Mucosa of rectum (tissue), 2 donors: ENCODE data around the gene NRXN3.

Experiments used
- H3K27ac ChIP-seq, 2 donors: one replicate each; pipeline ENCODE4 v1.7.0; 2013; ENCODE audit warnings: inconsistent platforms in 2 of 2, low read depth in 2 of 2, low read length in 2 of 2
- H3K27me3 ChIP-seq, 2 donors: one replicate each; pipeline ENCODE4 v1.7.0; 2013; ENCODE audit warnings: low read length in 2 of 2; ENCODE audit not compliant: control insufficient read depth in 2 of 2, insufficient read depth in 2 of 2
- H3K36me3 ChIP-seq, 2 donors: one replicate each; pipeline ENCODE4 v1.7.0; 2013; ENCODE audit warnings: low read length in 2 of 2; ENCODE audit not compliant: control insufficient read depth in 2 of 2, insufficient read depth in 2 of 2
- H3K4me1 ChIP-seq, 2 donors: one replicate each; pipeline ENCODE4 v1.7.0; 2013; ENCODE audit warnings: low read length in 2 of 2, mild to moderate bottlenecking in 1 of 2; ENCODE audit not compliant: control insufficient read depth in 2 of 2, insufficient read depth in 2 of 2
- H3K4me3 ChIP-seq, 2 donors: one replicate each; pipeline ENCODE4 v1.7.0; 2013; ENCODE audit warnings: low read length in 2 of 2
- H3K9ac ChIP-seq, 2 donors: one replicate each; pipeline ENCODE4 v1.7.0; 2013; ENCODE audit warnings: low read length in 2 of 2, low read depth in 1 of 2, mild to moderate bottlenecking in 1 of 2
- H3K9me3 ChIP-seq, 2 donors: one replicate each; pipeline ENCODE4 v1.7.0; 2013; ENCODE audit warnings: low read length in 2 of 2; ENCODE audit not compliant: control insufficient read depth in 2 of 2
- donor health status: healthy.
- donor health status: Normal muscosa, but diverticular disease.

NRXN3 gene

DNA sequence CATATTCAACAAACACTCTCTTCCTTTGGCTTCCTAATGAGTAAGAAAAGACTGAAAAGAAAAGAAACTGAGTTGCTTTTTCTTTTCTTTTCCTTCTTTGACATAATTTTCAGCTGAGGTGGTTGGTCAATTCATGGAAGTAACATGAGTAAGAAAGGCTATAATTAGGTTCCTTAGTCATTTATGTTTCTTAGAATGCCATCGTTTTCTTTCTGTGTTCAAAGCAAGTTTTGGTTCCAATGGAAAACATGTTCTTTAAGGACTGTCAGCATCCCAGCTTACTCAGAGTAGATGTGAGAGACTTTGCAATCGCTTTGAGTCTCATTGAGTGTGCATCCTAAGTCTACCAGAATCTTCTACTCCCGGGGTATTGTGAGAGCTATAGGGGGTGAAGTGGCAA, 1158.7 kb downstream of the NRXN3 start:
- H3K27ac ChIP-seq = no peak overlapping the region
- H3K9me3 ChIP-seq = no peaks in the 10 kb centered on the region
- H3K9ac ChIP-seq = no peak overlapping the region
- no peak overlapping the region for H3K4me3 ChIP-seq
- H3K27me3 ChIP-seq = no peaks in the 10 kb centered on the region
- no peaks in the 10 kb centered on the region for H3K4me1 ChIP-seq
- H3K36me3 ChIP-seq = no peaks in the 10 kb centered on the region

DNA sequence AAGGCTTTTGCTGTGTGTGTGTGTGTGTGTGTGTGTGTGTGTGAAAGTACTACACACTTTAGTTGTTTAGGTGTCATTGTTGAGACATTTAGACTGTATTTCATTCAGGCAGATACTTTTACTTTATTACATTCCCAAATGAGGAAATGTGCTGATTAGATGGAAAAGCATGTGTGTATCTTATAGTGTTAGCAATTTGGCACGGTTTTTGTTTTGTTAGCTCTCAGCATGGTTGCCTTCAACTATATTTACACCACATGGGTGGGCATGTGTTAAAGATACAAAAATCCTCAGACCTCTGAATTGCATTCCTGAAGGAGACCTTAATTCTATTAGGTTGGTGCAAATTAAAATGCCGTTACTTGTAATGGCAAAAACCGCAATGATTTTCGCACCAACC, 1161.7 kb downstream of the NRXN3 start:
- no peaks in the 10 kb centered on the region for H3K36me3 ChIP-seq
- H3K9me3 ChIP-seq = no peaks in the 10 kb centered on the region
- no peak overlapping the region for H3K4me3 ChIP-seq
- H3K27ac ChIP-seq = no peak overlapping the region
- no peaks in the 10 kb centered on the region for H3K27me3 ChIP-seq
- H3K4me1 ChIP-seq = no peaks in the 10 kb centered on the region
- no peak overlapping the region for H3K9ac ChIP-seq

DNA sequence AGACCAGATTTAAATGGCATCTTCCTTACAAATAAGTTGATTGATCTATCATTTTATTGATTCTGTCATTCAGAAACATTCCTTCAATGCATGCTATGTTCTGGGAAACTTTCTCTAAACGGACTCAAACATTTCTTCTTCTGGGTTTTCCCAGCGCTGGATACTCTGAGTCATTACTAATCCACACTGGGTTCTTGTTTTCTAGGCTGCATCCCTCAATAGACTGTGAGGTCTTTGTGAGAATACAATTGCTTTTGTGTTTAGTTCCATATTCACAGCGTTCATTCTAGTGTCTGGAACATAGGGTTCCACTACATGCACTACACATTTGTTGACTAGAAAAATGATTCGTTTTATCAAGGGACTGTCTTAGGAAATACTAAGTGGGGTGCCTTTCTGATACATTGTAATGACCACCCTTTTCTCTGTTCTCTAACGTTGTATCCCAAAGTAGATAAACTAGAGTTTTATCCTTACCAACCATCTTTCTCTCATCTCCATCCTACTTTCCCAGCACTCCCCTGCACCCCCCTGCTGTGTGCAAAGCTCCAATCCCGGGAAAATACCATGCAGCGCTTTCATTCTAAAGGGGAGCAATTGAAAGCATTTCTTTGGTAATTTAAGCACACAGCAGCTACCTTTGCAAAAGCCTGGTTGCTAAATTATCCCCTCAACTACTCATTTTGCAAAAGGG, 1162.5 kb downstream of the NRXN3 start:
- Histone ChIP-seq H3K27me3 (no peaks in the 10 kb centered on the region), H3K27ac (no peak overlapping the region), H3K9me3 (no peaks in the 10 kb centered on the region), H3K4me3 (no peak overlapping the region), H3K9ac (no peak overlapping the region), H3K36me3 (no peaks in the 10 kb centered on the region), H3K4me1 (no peaks in the 10 kb centered on the region)

DNA sequence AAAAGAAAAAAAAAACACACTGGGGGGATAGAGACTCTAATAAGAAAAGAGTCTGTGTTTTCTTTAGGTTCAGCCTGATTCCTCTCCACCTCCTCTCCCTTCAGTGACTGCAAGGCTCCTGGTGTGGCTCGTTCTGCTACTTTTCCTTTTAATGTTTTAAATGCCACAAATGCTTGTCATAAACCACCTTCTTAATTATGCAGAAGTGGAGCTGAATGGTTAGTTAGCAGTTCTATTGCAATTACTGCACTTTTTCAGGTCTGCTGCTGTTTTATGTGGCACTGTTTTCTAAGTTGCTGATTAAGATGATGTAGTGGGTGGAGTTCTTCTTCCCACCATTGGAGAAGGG, 1163.0 kb downstream of the NRXN3 start:
- no peaks in the 10 kb centered on the region for H3K9me3 ChIP-seq
- no peak overlapping the region for H3K27ac ChIP-seq
- no peaks in the 10 kb centered on the region for H3K27me3 ChIP-seq
- no peak overlapping the region for H3K4me3 ChIP-seq
- H3K36me3 ChIP-seq = no peaks in the 10 kb centered on the region
- no peaks in the 10 kb centered on the region for H3K4me1 ChIP-seq
- H3K9ac ChIP-seq = no peak overlapping the region

- Histone ChIP-seq H3K36me3 (no peaks in the 10 kb centered on the region), H3K4me3 (no peak overlapping the region), H3K4me1 (no peaks in the 10 kb centered on the region), H3K27ac (no peak overlapping the region), H3K27me3 (no peaks in the 10 kb centered on the region), H3K9ac (no peak overlapping the region), H3K9me3 (no peaks in the 10 kb centered on the region)
These were observed 1164.1 kb downstream of the NRXN3 start for GRCh38 chr14:79334272-79334671.

GRCh38 chr14:79337761-79338160, 1167.6 kb downstream of the NRXN3 start:
- no peaks in the 10 kb centered on the region for H3K9me3 ChIP-seq
- no peaks in the 10 kb centered on the region for H3K36me3 ChIP-seq
- no peaks in the 10 kb centered on the region for H3K27me3 ChIP-seq
- no peak overlapping the region for H3K9ac ChIP-seq
- no peaks in the 10 kb centered on the region for H3K4me1 ChIP-seq
- no peak overlapping the region for H3K27ac ChIP-seq
- no peak overlapping the region for H3K4me3 ChIP-seq

GRCh38 chr14:79342942-79343341, 1172.8 kb downstream of the NRXN3 start:
- Histone ChIP-seq H3K9ac (no peak overlapping the region), H3K27ac (no peak overlapping the region), H3K4me3 (no peak overlapping the region), H3K27me3 (no peaks in the 10 kb centered on the region), H3K4me1 (no peaks in the 10 kb centered on the region), H3K36me3 (no peaks in the 10 kb centered on the region), H3K9me3 (no peaks in the 10 kb centered on the region)

- H3K9ac ChIP-seq = no peak overlapping the region
- no peaks in the 10 kb centered on the region for H3K36me3 ChIP-seq
- no peaks in the 10 kb centered on the region for H3K9me3 ChIP-seq
- no peak overlapping the region for H3K27ac ChIP-seq
- H3K4me3 ChIP-seq = no peak overlapping the region
- H3K4me1 ChIP-seq = no peaks in the 10 kb centered on the region
- no peaks in the 10 kb centered on the region for H3K27me3 ChIP-seq
These were observed 1180.8 kb downstream of the NRXN3 start for GRCh38 chr14:79351011-79351410.

DNA sequence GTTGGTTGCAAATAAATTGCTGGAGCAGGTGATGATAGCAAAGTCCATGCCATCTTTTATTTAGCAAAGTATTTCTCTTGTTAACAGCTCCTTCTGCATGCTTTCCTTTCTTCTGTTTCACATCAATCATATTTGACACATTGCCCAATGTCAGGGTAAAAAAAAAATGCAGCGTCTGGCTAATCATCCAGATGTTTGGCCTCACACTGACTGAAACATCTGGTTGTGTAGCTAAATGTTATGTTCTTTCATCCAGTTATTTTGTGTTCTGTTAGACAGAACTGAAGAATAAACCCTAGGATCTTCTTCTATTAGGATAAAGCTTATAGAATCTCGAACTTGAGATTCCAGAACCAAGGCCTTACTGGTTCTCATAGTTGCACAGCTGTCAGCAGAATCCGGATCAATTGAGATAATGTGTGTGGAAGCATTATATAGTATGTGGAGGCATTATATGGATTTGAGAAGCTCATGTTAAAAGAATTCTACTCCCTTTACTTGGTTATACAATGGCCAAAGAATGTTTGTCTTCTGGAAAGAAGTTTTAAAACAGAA, 1182.0 kb downstream of the NRXN3 start:
- Histone ChIP-seq H3K27ac (no peak overlapping the region), H3K9me3 (no peaks in the 10 kb centered on the region), H3K9ac (no peak overlapping the region), H3K4me1 (no peaks in the 10 kb centered on the region), H3K36me3 (no peaks in the 10 kb centered on the region), H3K27me3 (no peaks in the 10 kb centered on the region), H3K4me3 (no peak overlapping the region)

- H3K27ac ChIP-seq = no peak overlapping the region
- H3K27me3 ChIP-seq = no peaks in the 10 kb centered on the region
- H3K4me3 ChIP-seq = no peak overlapping the region
- no peaks in the 10 kb centered on the region for H3K4me1 ChIP-seq
- no peak overlapping the region for H3K9ac ChIP-seq
- H3K36me3 ChIP-seq = no peaks in the 10 kb centered on the region
- H3K9me3 ChIP-seq = no peaks in the 10 kb centered on the region
These were observed 1184.2 kb downstream of the NRXN3 start for GRCh38 chr14:79354336-79354735.
